CD4-positive, alpha-beta T cell (primary cell): ENCODE results near the gene CLDN20. TPM values are rescaled to one million over a fixed set of nuclear protein-coding genes. Genes with fewer than 3 reads are reported as not detected.
"Not testable (repeated sequence)": the region's sequence is repeated elsewhere in the genome, so short reads cannot be mapped to it uniquely, and the experiment has no call there.

ENCODE experiments used
- ATAC-seq: fragments of 200-7000 bp; cut with Tn5 transposase; one replicate; pipeline ENCODE4 v1.10.0; 2022; ENCODE audit warnings: mild to moderate bottlenecking; ENCODE audit not compliant: poor library complexity
- CTCF ChIA-PET: fragments of 350-600 bp; sonication (Branson Sonifier 250); formaldehyde crosslinking; loops from one replicate; lab custom pipeline; 2021; ENCODE audit warnings: antibody characterized with exemption, inconsistent platforms; lab: Charles Lee
- POLR2A ChIA-PET: fragments of 350-600 bp; sonication (Branson Sonifier 250); formaldehyde crosslinking; loops from one replicate; lab custom pipeline; 2021; ENCODE audit warnings: antibody characterized with exemption, inconsistent platforms; lab: Charles Lee
- DNase-seq, 14 experiments: peaks; one replicate each; pipeline ENCODE4 v3.0.0-alpha.2; 2013 to 2020; ENCODE audit warnings: mixed read lengths in 2 of 14
- H3K27ac ChIP-seq, 2 donors: one replicate each; pipeline versions ENCODE4 v1.5.1 to v1.7.0; 2013; ENCODE audit warnings: low read length in 2 of 2, low read depth in 1 of 2, mild to moderate bottlenecking in 1 of 2
- H3K27me3 ChIP-seq, 2 experiments: 1 replicate in 1 of 2; 2 replicates in 1 of 2; pipeline versions ENCODE4 v1.6.1 to v1.7.0; 2013; ENCODE audit warnings: low read length in 2 of 2, control low read depth in 1 of 2, mild to moderate bottlenecking in 1 of 2, moderate library complexity in 1 of 2; ENCODE audit not compliant: insufficient read depth in 2 of 2, control insufficient read depth in 1 of 2
- H3K36me3 ChIP-seq: one replicate; pipeline ENCODE4 v1.6.1; 2013; ENCODE audit warnings: low read length, control low read depth; ENCODE audit not compliant: insufficient read depth
- H3K4me1 ChIP-seq: one replicate; pipeline ENCODE4 v1.6.1; 2013; ENCODE audit warnings: low read length, control low read depth; ENCODE audit not compliant: insufficient read depth
- H3K4me3 ChIP-seq: one replicate; pipeline ENCODE4 v1.5.1; 2013; ENCODE audit warnings: mild to moderate bottlenecking, low read length, moderate library complexity
- H3K9me3 ChIP-seq, 2 experiments: 1 replicate in 1 of 2; 2 replicates in 1 of 2; pipeline versions ENCODE4 v1.6.1 to v1.7.0; 2013; ENCODE audit warnings: low read length in 2 of 2, mild to moderate bottlenecking in 2 of 2, control low read depth in 1 of 2, moderate library complexity in 1 of 2; ENCODE audit not compliant: control insufficient read depth in 1 of 2, insufficient read depth in 1 of 2
- H3K27ac Mint-ChIP-seq: one replicate; pipeline ENCODE4 v1.8.0; 2020; ENCODE audit warnings: mixed read lengths
- H3K27me3 Mint-ChIP-seq: one replicate; pipeline ENCODE4 v1.8.0; 2021; ENCODE audit warnings: mixed read lengths
- H3K36me3 Mint-ChIP-seq: one replicate; pipeline ENCODE4 v1.8.0; 2021; ENCODE audit warnings: low read depth, mixed read lengths
- H3K4me1 Mint-ChIP-seq: one replicate; pipeline ENCODE4 v1.8.0; 2021; ENCODE audit warnings: low read depth, mixed read lengths
- H3K4me3 Mint-ChIP-seq: one replicate; pipeline ENCODE4 v1.8.0; 2020; ENCODE audit warnings: mild to moderate bottlenecking, mixed read lengths
- H3K9me3 Mint-ChIP-seq: one replicate; pipeline ENCODE4 v1.8.0; 2020; ENCODE audit warnings: mixed read lengths
- intact Hi-C, 2 experiments: fragments of 100-400 bp; cut with DNase I in 1 of 2; cut with micrococcal nuclease in 1 of 2; formaldehyde crosslinking; loops; one replicate each; pipeline versions ENCODE4 v1.15.1 to v1.9.0; 2023 to 2025; cut with DNase I, micrococcal nuclease
- polyA plus RNA-seq, 2 donors: library from polyadenylated mRNA; unstranded; fragments of 120-200 nt; gene quantifications; one replicate each; pipeline ENCODE4 v1.2.1, GENCODE V29; 2013
- total RNA-seq, 174 experiments: library from RNA in 2 of 174; stranded (reverse) in 2 of 174; gene quantifications; one replicate each; pipeline ENCODE4 v1.2.3 and lab custom pipeline; 2021 to 2026
- TF ChIP-seq, protein P1 (sequence below): fragments of 200-600 bp; IDR thresholded peaks from one replicate; pipeline ENCODE4 v1.8.0; 2022; ENCODE audit warnings: antibody characterized with exemption, mild to moderate bottlenecking

CLDN20 gene, protein sequence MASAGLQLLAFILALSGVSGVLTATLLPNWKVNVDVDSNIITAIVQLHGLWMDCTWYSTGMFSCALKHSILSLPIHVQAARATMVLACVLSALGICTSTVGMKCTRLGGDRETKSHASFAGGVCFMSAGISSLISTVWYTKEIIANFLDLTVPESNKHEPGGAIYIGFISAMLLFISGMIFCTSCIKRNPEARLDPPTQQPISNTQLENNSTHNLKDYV
- total RNA-seq (not detected), total RNA-seq (lab: John Stamatoyannopoulos, UW) (0 to 0.20 (median 0) reads per million in 172 experiments)
- polyA plus RNA-seq (2013, experiment 1 of 2) = 1.4 TPM
- 1.4 TPM for polyA plus RNA-seq (2013, experiment 2 of 2)

GRCh38 chr6:155263373-155264063 is at the start of gene CLDN20:
TSS of gene CLDN20 (plus strand) at chr6:155264013. CDS start at chr6:155275720, 11,707 bp downstream.
- DNase-seq = no peak
- peaks cover 12% of the 10 kb centered on the region for H3K4me1 Mint-ChIP-seq
- TF ChIP-seq, protein P1, sequence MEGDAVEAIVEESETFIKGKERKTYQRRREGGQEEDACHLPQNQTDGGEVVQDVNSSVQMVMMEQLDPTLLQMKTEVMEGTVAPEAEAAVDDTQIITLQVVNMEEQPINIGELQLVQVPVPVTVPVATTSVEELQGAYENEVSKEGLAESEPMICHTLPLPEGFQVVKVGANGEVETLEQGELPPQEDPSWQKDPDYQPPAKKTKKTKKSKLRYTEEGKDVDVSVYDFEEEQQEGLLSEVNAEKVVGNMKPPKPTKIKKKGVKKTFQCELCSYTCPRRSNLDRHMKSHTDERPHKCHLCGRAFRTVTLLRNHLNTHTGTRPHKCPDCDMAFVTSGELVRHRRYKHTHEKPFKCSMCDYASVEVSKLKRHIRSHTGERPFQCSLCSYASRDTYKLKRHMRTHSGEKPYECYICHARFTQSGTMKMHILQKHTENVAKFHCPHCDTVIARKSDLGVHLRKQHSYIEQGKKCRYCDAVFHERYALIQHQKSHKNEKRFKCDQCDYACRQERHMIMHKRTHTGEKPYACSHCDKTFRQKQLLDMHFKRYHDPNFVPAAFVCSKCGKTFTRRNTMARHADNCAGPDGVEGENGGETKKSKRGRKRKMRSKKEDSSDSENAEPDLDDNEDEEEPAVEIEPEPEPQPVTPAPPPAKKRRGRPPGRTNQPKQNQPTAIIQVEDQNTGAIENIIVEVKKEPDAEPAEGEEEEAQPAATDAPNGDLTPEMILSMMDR = no peak
- ATAC-seq = no peak
- no peaks in the 10 kb centered on the region for H3K9me3 ChIP-seq
- H3K4me3 Mint-ChIP-seq = no peak within 1 kb of the TSS
- POLR2A ChIA-PET = interaction anchor here (1.1 kb wide), 1 partner anchor 93 kb away, joined by 3 read pairs; no protein-coding TSS in a partner anchor
- peaks cover 44% of the 10 kb centered on the region for H3K36me3 ChIP-seq
- no peak within 1 kb of the TSS for H3K4me3 ChIP-seq
- H3K9me3 Mint-ChIP-seq = no peaks in the 10 kb centered on the region
- H3K27me3 ChIP-seq = no peaks in the 10 kb centered on the region
- no peaks in the 10 kb centered on the region for H3K4me1 ChIP-seq
- CTCF ChIA-PET = no interaction called here
- peaks cover 80% of the 10 kb centered on the region for H3K36me3 Mint-ChIP-seq
- no peak within 1 kb of the TSS for H3K27ac ChIP-seq
- H3K27me3 Mint-ChIP-seq = no peaks in the 10 kb centered on the region
- intact Hi-C loops = no loop called here
- H3K27ac Mint-ChIP-seq = no peak within 1 kb of the TSS

- ATAC-seq (no peak), DNase-seq (no peak)
- Histone ChIP-seq H3K27me3 (peaks cover 0 to 2% of the 10 kb centered on the region in 2 experiments), H3K4me1 (no peaks in the 10 kb centered on the region), H3K36me3 (no peaks in the 10 kb centered on the region), H3K27ac (no peak overlapping the region), H3K9me3 (peaks cover 0 to 5% of the 10 kb centered on the region in 2 experiments), H3K4me3 (no peak overlapping the region)
- no peaks in the 10 kb centered on the region for H3K36me3 Mint-ChIP-seq
- H3K9me3 Mint-ChIP-seq = no peaks in the 10 kb centered on the region
- intact Hi-C loops = no loop called here
- H3K4me1 Mint-ChIP-seq = no peaks in the 10 kb centered on the region
- ChIA-PET CTCF (no interaction called here), POLR2A (no interaction called here)
- H3K4me3 Mint-ChIP-seq = no peak overlapping the region
- TF ChIP-seq, protein P1 = no peak
- no peak overlapping the region for H3K27ac Mint-ChIP-seq
- no peaks in the 10 kb centered on the region for H3K27me3 Mint-ChIP-seq
Measured at GRCh38 chr6:155215906-155216305, 47.9 kb upstream of the CLDN20 start.

- Histone ChIP-seq H3K36me3 (no peaks in the 10 kb centered on the region), H3K4me1 (no peaks in the 10 kb centered on the region), H3K9me3 (peaks cover 0 to 5% of the 10 kb centered on the region in 2 experiments), H3K27ac (no peak overlapping the region), H3K4me3 (no peak overlapping the region), H3K27me3 (peaks cover 0 to 2% of the 10 kb centered on the region in 2 experiments)
- no peaks in the 10 kb centered on the region for H3K9me3 Mint-ChIP-seq
- H3K36me3 Mint-ChIP-seq = no peaks in the 10 kb centered on the region
- ATAC-seq (no peak), DNase-seq (no peak)
- no peaks in the 10 kb centered on the region for H3K4me1 Mint-ChIP-seq
- TF ChIP-seq, protein P1 = no peak
- ChIA-PET CTCF (no interaction called here), POLR2A (no interaction called here)
- no peaks in the 10 kb centered on the region for H3K27me3 Mint-ChIP-seq
- no peak overlapping the region for H3K4me3 Mint-ChIP-seq
- H3K27ac Mint-ChIP-seq = no peak overlapping the region
- intact Hi-C loops = no loop called here
Measured at GRCh38 chr6:155216312-155217046, 47.3 kb upstream of the CLDN20 start.

DNA sequence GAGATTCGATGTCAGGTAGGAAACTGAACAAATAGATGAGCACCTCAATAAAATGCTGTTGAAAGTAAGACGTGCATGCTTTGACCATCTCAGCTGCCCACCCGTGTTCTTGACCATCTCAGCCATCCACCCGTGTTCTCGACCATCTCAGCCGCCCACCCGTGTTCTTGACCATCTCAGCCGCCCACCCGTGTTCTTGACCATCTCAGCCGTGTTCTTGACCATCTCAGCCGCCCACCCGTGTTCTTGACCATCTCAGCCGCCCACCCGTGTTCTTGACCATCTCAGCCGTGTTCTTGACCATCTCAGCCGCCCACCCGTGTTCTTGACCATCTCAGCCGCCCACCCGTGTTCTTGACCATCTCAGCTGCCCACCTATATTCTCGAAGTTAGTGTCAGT is 45.1 kb upstream of the CLDN20 start:
- H3K4me3 Mint-ChIP-seq, CTCF ChIA-PET: not testable (repeated sequence)

More for the DNA sequence above, 45.1 kb upstream of the CLDN20 start:
- H3K9me3 Mint-ChIP-seq, H3K4me1 Mint-ChIP-seq, H3K27ac Mint-ChIP-seq, H3K36me3 Mint-ChIP-seq, POLR2A ChIA-PET, H3K36me3 ChIP-seq, H3K9me3 ChIP-seq, H3K27ac ChIP-seq, intact Hi-C loops, ATAC-seq, H3K27me3 ChIP-seq, H3K27me3 Mint-ChIP-seq, H3K4me1 ChIP-seq, DNase-seq, H3K4me3 ChIP-seq: not testable (repeated sequence)
